HepG2 (cell line): Measurements from ENCODE around the gene TPI1. TPM values are rescaled to one million over a fixed set of nuclear protein-coding genes. Genes with fewer than 3 reads are reported as not detected.
A peak's percentile ranks its signal among the peaks of the same experiment; 100 is the strongest.

ENCODE experiments used
- CHD4 ChIP-seq: fragments of 200-600 bp; sonication (generic); IDR thresholded peaks from 2 replicates; pipeline ENCODE4 v1.7.0; 2017; ENCODE audit warnings: mild to moderate bottlenecking, low read length, borderline replicate concordance
- FIP1L1 ChIP-seq: fragments of 200-400 bp; formaldehyde crosslinking; IDR thresholded peaks from 2 replicates; pipeline ENCODE4 v1.6.1; 2018; ENCODE audit warnings: low read depth, mild to moderate bottlenecking, low read length, moderate library complexity, borderline replicate concordance; ENCODE audit not compliant: insufficient read depth
- GFI1 ChIP-seq: sonication (generic); formaldehyde crosslinking; IDR thresholded peaks from 2 replicates; pipeline ENCODE4 v1.5.0; 2020; ENCODE audit warnings: missing genetic modification reagents, mild to moderate bottlenecking, borderline replicate concordance
- GLMP ChIP-seq: sonication (generic); formaldehyde crosslinking; IDR thresholded peaks from 2 replicates; pipeline ENCODE4 v1.9.0; 2021; ENCODE audit warnings: missing genetic modification reagents, mild to moderate bottlenecking, borderline replicate concordance
- HHEX ChIP-seq: IDR thresholded peaks from 2 replicates; pipeline ENCODE4 v1.6.1; 2016; ENCODE audit warnings: control low read depth
- HMG20B ChIP-seq: conservative IDR thresholded peaks from 2 replicates; pipeline ENCODE4 v1.6.1; 2016; ENCODE audit warnings: missing genetic modification reagents, missing compliant biosample characterization
- KAT8 ChIP-seq: IDR thresholded peaks from 2 replicates; pipeline ENCODE4 v1.6.1; 2016; ENCODE audit warnings: missing genetic modification reagents, missing compliant biosample characterization
- KDM2A ChIP-seq: sonication (generic); formaldehyde crosslinking; IDR thresholded peaks from 2 replicates; pipeline ENCODE4 v1.4.0; 2020; ENCODE audit warnings: low read depth, missing genetic modification reagents, borderline replicate concordance
- NCOA5 ChIP-seq: sonication (generic); formaldehyde crosslinking; IDR thresholded peaks from 2 replicates; pipeline ENCODE4 v1.4.0; 2020; ENCODE audit warnings: missing genetic modification reagents
- ONECUT2 ChIP-seq: sonication (generic); formaldehyde crosslinking; IDR thresholded peaks from 2 replicates; pipeline ENCODE4 v1.4.0; 2020; ENCODE audit warnings: missing genetic modification reagents
- RFX1 ChIP-seq: fragments of 450-650 bp; IDR thresholded peaks from 2 replicates; pipeline ENCODE4 v1.6.1; 2017
- SP1 ChIP-seq, 2 experiments: fragments of 450-650 bp in 1 of 2; sonication (generic) in 1 of 2; formaldehyde crosslinking in 1 of 2; IDR thresholded peaks; 2 replicates each; pipeline versions ENCODE4 v1.4.0 to v1.6.1; 2016 to 2020; ENCODE audit warnings: missing genetic modification reagents in 1 of 2
- TAF15 ChIP-seq: fragments of 200-400 bp; formaldehyde crosslinking; IDR thresholded peaks from one replicate; pipeline ENCODE4 v1.6.1; 2018; ENCODE audit warnings: mild to moderate bottlenecking, low read depth, low read length; ENCODE audit not compliant: poor library complexity, severe bottlenecking
- ZNF263 ChIP-seq: sonication (generic); formaldehyde crosslinking; IDR thresholded peaks from 2 replicates; pipeline ENCODE4 v1.4.0; 2020; ENCODE audit warnings: missing genetic modification reagents
- ZNF331 ChIP-seq: sonication (generic); formaldehyde crosslinking; IDR thresholded peaks from 2 replicates; pipeline ENCODE4 v1.4.0; 2020; ENCODE audit warnings: missing genetic modification reagents
- ZNF34 ChIP-seq: sonication (generic); formaldehyde crosslinking; IDR thresholded peaks from 2 replicates; pipeline ENCODE4 v1.4.0; 2020; ENCODE audit warnings: mild to moderate bottlenecking, missing genetic modification reagents, borderline replicate concordance
- ZNF460 ChIP-seq: sonication (generic); formaldehyde crosslinking; IDR thresholded peaks from 2 replicates; pipeline ENCODE4 v1.5.1; 2020; ENCODE audit warnings: missing genetic modification reagents, mild to moderate bottlenecking, borderline replicate concordance
- polyA plus RNA-seq, 8 experiments: library from polyadenylated mRNA; depleted of rRNA in 3 of 8; stranded (reverse) in 7 of 8; unstranded in 1 of 8; fragments of >200 nt; fragmentation: Illumina TruSeq in 4 of 8; extraction: Trizol in 4 of 8; gene quantifications; 2 replicates each; pipeline versions ENCODE4 v1.2.1 to v1.2.3, GENCODE V29; 2011 to 2016; ENCODE audit warnings: low read depth in 4 of 8, missing spikeins in 1 of 8, mixed read lengths in 1 of 8; ENCODE audit not compliant: insufficient read depth in 1 of 8
- total RNA-seq, 5 experiments: library from RNA; depleted of rRNA; stranded (reverse); fragments of >200 nt; fragmentation: Illumina TruSeq; extraction: Trizol; gene quantifications; 2 replicates each; pipeline ENCODE4 v1.2.3, GENCODE V29; 2016; ENCODE audit warnings: low read depth in 1 of 5
- TF ChIP-seq, protein P1 (sequence below): IDR thresholded peaks from 2 replicates; pipeline ENCODE4 v1.6.1; 2016
- TF ChIP-seq, protein P2 (sequence below): sonication (generic); formaldehyde crosslinking; conservative IDR thresholded peaks from 2 replicates; pipeline ENCODE4 v1.4.0; 2020; ENCODE audit warnings: mild to moderate bottlenecking, missing genetic modification reagents, moderate library complexity
- TF ChIP-seq, protein P3 (sequence below): sonication (generic); formaldehyde crosslinking; conservative IDR thresholded peaks from 2 replicates; pipeline ENCODE4 v1.8.0; 2022; ENCODE audit warnings: mild to moderate bottlenecking, moderate library complexity, missing genetic modification reagents

The TPI1 gene
- total and polyA plus RNA-seq, 2 of the 13 experiments (the other 11 are each of a cell fraction or from before 2014, with no cell fraction given): 945 to 2,535 TPM

DNA sequence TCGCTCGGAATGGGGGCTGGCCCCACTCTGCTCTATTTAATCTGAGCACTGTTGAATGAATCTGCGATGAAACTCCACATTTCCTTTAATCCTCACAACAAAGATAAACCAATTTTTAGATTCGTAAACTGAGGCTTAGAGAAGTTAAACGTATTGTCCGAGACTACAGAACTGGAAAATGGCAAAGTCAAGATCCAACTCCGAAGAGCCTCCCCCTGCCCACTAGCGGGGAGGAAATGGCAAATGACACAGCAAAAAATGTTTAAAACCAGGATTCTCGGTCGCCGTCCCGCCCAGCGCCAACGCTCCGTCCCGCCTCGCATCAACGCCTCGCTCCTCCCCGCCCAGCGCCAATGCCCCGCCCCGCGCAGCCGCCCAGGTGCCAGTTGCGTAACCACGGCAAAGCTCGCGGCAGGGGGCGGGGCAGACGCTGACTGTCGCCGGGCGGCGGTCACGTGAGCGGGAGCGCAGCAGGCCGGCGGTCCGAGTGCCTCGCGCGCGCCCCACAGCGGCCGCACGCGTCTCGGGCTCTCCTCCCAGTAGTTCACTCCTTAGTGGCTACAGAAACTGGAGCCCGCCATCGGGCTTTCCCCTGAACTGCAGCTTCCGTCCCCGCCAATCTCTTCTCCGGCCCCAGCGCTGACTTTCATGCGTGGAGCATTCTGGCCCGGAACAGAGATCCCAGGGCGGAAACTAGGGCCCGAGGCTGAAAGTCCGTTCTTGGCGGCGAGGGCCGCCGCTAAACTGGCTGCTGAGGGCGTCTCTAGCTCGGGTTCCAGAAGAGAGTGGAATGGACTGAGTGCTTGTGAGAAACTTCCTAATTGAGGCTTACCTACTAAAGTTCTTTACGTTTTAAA, 23.7 kb downstream of the TPI1 start (continued):
- TF ChIP-seq, protein P1, sequence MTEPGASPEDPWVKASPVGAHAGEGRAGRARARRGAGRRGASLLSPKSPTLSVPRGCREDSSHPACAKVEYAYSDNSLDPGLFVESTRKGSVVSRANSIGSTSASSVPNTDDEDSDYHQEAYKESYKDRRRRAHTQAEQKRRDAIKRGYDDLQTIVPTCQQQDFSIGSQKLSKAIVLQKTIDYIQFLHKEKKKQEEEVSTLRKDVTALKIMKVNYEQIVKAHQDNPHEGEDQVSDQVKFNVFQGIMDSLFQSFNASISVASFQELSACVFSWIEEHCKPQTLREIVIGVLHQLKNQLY: peak; percentile 91
- TF ChIP-seq ZNF263 (CRISPR knock-in tag) (no peak), ZNF460 (CRISPR knock-in tag) (no peak), KDM2A (CRISPR knock-in tag) (peak; percentile 99), NCOA5 (no peak), HHEX (CRISPR knock-in tag) (no peak; the same call in 1 of the 2 replicates), KAT8 (0 out of 2 replicates have a peak, but pooled peaks have one; percentile 40), HMG20B (CRISPR knock-in tag) (0 out of 2 replicates have a peak, but pooled peaks have one; percentile 34), FIP1L1 (0 out of 2 replicates have a peak, but pooled peaks have one; percentile 72), RFX1 (no peak), SP1 (IDR thresholded peaks at IDR 0.05) (no peak), SP1 (CRISPR knock-in tag; IDR thresholded peaks at IDR 0.05) (peak; percentile 95), TAF15 (peak; percentile 74), CHD4 (no peak), ZNF331 (CRISPR knock-in tag) (peak; percentile 76), ZNF34 (CRISPR knock-in tag) (no peak), ONECUT2 (CRISPR knock-in tag) (no peak), GLMP (CRISPR knock-in tag) (no peak), GFI1 (peak; percentile 73; the same call in 1 of the 2 replicates)
- TF ChIP-seq, protein P2, sequence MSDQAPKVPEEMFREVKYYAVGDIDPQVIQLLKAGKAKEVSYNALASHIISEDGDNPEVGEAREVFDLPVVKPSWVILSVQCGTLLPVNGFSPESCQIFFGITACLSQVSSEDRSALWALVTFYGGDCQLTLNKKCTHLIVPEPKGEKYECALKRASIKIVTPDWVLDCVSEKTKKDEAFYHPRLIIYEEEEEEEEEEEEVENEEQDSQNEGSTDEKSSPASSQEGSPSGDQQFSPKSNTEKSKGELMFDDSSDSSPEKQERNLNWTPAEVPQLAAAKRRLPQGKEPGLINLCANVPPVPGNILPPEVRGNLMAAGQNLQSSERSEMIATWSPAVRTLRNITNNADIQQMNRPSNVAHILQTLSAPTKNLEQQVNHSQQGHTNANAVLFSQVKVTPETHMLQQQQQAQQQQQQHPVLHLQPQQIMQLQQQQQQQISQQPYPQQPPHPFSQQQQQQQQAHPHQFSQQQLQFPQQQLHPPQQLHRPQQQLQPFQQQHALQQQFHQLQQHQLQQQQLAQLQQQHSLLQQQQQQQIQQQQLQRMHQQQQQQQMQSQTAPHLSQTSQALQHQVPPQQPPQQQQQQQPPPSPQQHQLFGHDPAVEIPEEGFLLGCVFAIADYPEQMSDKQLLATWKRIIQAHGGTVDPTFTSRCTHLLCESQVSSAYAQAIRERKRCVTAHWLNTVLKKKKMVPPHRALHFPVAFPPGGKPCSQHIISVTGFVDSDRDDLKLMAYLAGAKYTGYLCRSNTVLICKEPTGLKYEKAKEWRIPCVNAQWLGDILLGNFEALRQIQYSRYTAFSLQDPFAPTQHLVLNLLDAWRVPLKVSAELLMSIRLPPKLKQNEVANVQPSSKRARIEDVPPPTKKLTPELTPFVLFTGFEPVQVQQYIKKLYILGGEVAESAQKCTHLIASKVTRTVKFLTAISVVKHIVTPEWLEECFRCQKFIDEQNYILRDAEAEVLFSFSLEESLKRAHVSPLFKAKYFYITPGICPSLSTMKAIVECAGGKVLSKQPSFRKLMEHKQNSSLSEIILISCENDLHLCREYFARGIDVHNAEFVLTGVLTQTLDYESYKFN (CRISPR knock-in tag): peak; percentile 85
- TF ChIP-seq, protein P3, sequence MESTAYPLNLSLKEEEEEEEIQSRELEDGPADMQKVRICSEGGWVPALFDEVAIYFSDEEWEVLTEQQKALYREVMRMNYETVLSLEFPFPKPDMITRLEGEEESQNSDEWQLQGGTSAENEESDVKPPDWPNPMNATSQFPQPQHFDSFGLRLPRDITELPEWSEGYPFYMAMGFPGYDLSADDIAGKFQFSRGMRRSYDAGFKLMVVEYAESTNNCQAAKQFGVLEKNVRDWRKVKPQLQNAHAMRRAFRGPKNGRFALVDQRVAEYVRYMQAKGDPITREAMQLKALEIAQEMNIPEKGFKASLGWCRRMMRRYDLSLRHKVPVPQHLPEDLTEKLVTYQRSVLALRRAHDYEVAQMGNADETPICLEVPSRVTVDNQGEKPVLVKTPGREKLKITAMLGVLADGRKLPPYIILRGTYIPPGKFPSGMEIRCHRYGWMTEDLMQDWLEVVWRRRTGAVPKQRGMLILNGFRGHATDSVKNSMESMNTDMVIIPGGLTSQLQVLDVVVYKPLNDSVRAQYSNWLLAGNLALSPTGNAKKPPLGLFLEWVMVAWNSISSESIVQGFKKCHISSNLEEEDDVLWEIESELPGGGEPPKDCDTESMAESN (CRISPR knock-in tag): peak; percentile 94
